Pancreas (tissue), 10 donors: Measurements from ENCODE around the gene FKBP8. TPM values are rescaled to one million over a fixed set of nuclear protein-coding genes. Genes with fewer than 3 reads are reported as not detected.

Experiments
- ATAC-seq, 4 donors: fragments of 200-7000 bp; cut with Tn5 transposase; one replicate each; pipeline versions ENCODE4 v1.8.0 to v1.9.1; 2020; ENCODE audit warnings: mild to moderate bottlenecking in 4 of 4, moderate library complexity in 4 of 4
- DNase-seq, 6 donors: peaks; one replicate each; pipeline ENCODE4 v3.0.0-alpha.2; 2020
- FAIRE-seq: peaks from 2 replicates; lab custom pipeline; 2012; peaks lifted over from hg19 to GRCh38; lab: Jason Lieb, UNC
- H3K27ac ChIP-seq, 4 donors: fragments of 200-600 bp; sonication (generic); 1 replicate in 3 of 4; 2 replicates in 1 of 4; pipeline versions ENCODE4 v1.5.0 to v1.8.0; 2020
- H3K27me3 ChIP-seq, 4 donors: fragments of 200-600 bp; one replicate each; pipeline ENCODE4 v1.8.0; 2021
- H3K36me3 ChIP-seq, 3 donors: fragments of 200-600 bp; sonication (generic) in 1 of 3; one replicate each; pipeline versions ENCODE4 v1.5.0 to v1.8.0; 2020 to 2021
- H3K4me1 ChIP-seq, 3 donors: fragments of 200-600 bp; one replicate each; pipeline ENCODE4 v1.8.0; 2021
- H3K4me3 ChIP-seq, 4 donors: fragments of 200-600 bp; sonication (generic) in 2 of 4; one replicate each; pipeline versions ENCODE4 v1.5.0 to v1.8.0; 2020 to 2021
- H3K9me3 ChIP-seq, 4 donors: fragments of 200-600 bp; one replicate each; pipeline ENCODE4 v1.8.0; 2021
- CTCF ChIP-seq, 4 donors: fragments of 200-600 bp; sonication (generic) in 3 of 4; IDR thresholded peaks; one replicate each; pipeline versions ENCODE4 v1.5.0 to v1.8.0; 2021; ENCODE audit warnings: antibody characterized with exemption in 4 of 4
- WGBS, 2 donors: extraction: QIAGEN DNeasy Blood & Tissue Kit; methylation state at CpG; one replicate each; pipeline ENCODE4 v1.1.7; 2013; 5-methylcytosine and 5-hydroxymethylcytosine counted together
- intact Hi-C, 3 donors: fragments of 100-400 bp; cut with DNase I; formaldehyde crosslinking; loops; one replicate each; pipeline versions ENCODE4 v1.11.1 to v1.14.2; 2022
- polyA plus RNA-seq, 2 donors: library from polyadenylated mRNA; stranded (reverse); fragments of 200-250 nt; gene quantifications; one replicate each; pipeline ENCODE4 v1.2.3, GENCODE V29; 2013
- total RNA-seq, 6 donors: library from RNA; stranded (reverse); fragmentation: NEBNext Ultra II Directional in 4 of 6; extraction: Animal tissue kit (Norgen Biotek cat#: 25700) in 4 of 6; gene quantifications; one replicate each; pipeline versions ENCODE4 v1.2.1 to v1.2.4, GENCODE V29; 2021 to 2023
- donor health status: healthy with polysubstance abuse.
- donor health status: DM: no; HTN: no; CAD: no; lungs with moderate emphysema.
- donor health status: DM: no; HTN: no; CAD: no.
- donor health status: control.
- donor health status: control.
- donor health status: Bipolar disorder and iron deficiency.
- donor health status: DM: yes; HTN: yes; CAD: no.
- donor health status: DM: no; HTN: no; CAD: no.
- donor health status: DM: no; HTN: no; CAD: no.
- donor health status: DM: yes; HTN: yes; CAD: no.

The FKBP8 gene
- total and polyA plus RNA-seq, 8 donors, result 73.8 to 218 (median 99.4) TPM

GRCh38 chr19:18574691-18575291 lies 31.4 kb upstream of the FKBP8 start:
- H3K27ac ChIP-seq, result no peak overlapping the region
- intact Hi-C loops, result loop anchor here in 1 of 3 donors (10.0 kb wide), 1 partner anchor 110 kb away; no protein-coding TSS in a partner anchor
- peaks cover 9 to 13% (median 9%) of the 10 kb centered on the region in 3 donors for H3K4me1 ChIP-seq
- peak in 1 of 6 donors; percentile 63 for DNase-seq
- FAIRE-seq, result no peak
- no peaks in the 10 kb centered on the region for H3K9me3 ChIP-seq
- TF ChIP-seq CTCF (IDR thresholded peaks at IDR 0.05), result no peak
- H3K27me3 ChIP-seq, result no peaks in the 10 kb centered on the region
- peaks cover 0 to 21% (median 16%) of the 10 kb centered on the region in 3 donors for H3K36me3 ChIP-seq
- no peak overlapping the region for H3K4me3 ChIP-seq
- WGBS, 2 donors, result 93 to 94% methylated on average over 18 of the region's 18 CpGs
- ATAC-seq, result no peak

GRCh38 chr19:18571564-18572344 lies 28.4 kb upstream of the FKBP8 start, which contains the start of gene UBA52:
Gene UBA52 (plus strand): TSS chr19:18571857. CDS start chr19:18573301, 1,444 bp downstream.
- Histone ChIP-seq H3K27ac (peak within 1 kb of the TSS; percentile 69 to 86 (median 84)), H3K27me3 (no peaks in the 10 kb centered on the region), H3K36me3 (peaks cover 0 to 44% (median 23%) of the 10 kb centered on the region in 3 donors), H3K9me3 (no peaks in the 10 kb centered on the region), H3K4me3 (peak within 1 kb of the TSS; percentile 62 to 98 (median 84)), H3K4me1 (peaks cover 9 to 13% (median 9%) of the 10 kb centered on the region in 3 donors)
- intact Hi-C loops, result loop anchor here in 1 of 3 donors (10.0 kb wide), 1 partner anchor 107 kb away; no protein-coding TSS in a partner anchor
- ATAC-seq (peak; percentile 96 to 99 (median 98)), FAIRE-seq (peak; percentile 82), DNase-seq (peak; percentile 97 to 99 (median 98))
- no peak for TF ChIP-seq CTCF (IDR thresholded peaks at IDR 0.05)
- WGBS, 2 donors, result 0 to 1% methylated on average over 72 to 75 of the region's 75 CpGs

GRCh38 chr19:18568367-18568766 lies 25.0 kb upstream of the FKBP8 start:
- DNase-seq, result peak in 1 of 6 donors; percentile 70

GRCh38 chr19:18566953-18567352 lies 23.6 kb upstream of the FKBP8 start:
- WGBS, 2 donors, result 90 to 93% methylated on average over 8 of the region's 8 CpGs
- H3K4me1 ChIP-seq, result no peaks in the 10 kb centered on the region
- H3K9me3 ChIP-seq, result no peaks in the 10 kb centered on the region
- ATAC-seq (no peak), FAIRE-seq (no peak), DNase-seq (no peak)
- no peak for TF ChIP-seq CTCF (IDR thresholded peaks at IDR 0.05)
- peaks cover 0 to 54% (median 19%) of the 10 kb centered on the region in 3 donors for H3K36me3 ChIP-seq
- no peak overlapping the region for H3K27ac ChIP-seq
- H3K4me3 ChIP-seq, result no peak overlapping the region
- intact Hi-C loops, result loop anchor here in 1 of 3 donors (10.0 kb wide), 1 partner anchor 92 kb away; no protein-coding TSS in a partner anchor
- no peaks in the 10 kb centered on the region for H3K27me3 ChIP-seq

More at GRCh38 chr19:18568367-18568766, 25.0 kb upstream of the FKBP8 start:
- Histone ChIP-seq H3K36me3 (peaks cover 0 to 54% (median 19%) of the 10 kb centered on the region in 3 donors), H3K4me3 (no peak overlapping the region), H3K27me3 (no peaks in the 10 kb centered on the region), H3K9me3 (no peaks in the 10 kb centered on the region), H3K27ac (no peak overlapping the region), H3K4me1 (peaks cover 9 to 10% (median 9%) of the 10 kb centered on the region in 3 donors)
- WGBS, 2 donors, result 93 to 94% methylated on average over 15 of the region's 15 CpGs
- FAIRE-seq, result no peak
- ATAC-seq, result no peak
- no peak for TF ChIP-seq CTCF (IDR thresholded peaks at IDR 0.05)
- intact Hi-C loops, result loop anchor here in 1 of 3 donors (10.0 kb wide), 1 partner anchor 94 kb away; no protein-coding TSS in a partner anchor
